OCI-LY7 (cell line): ENCODE measurements around the gene TTC32. TPM values are rescaled to one million over a fixed set of nuclear protein-coding genes. Genes with fewer than 3 reads are reported as not detected.
A peak's percentile ranks its signal among the peaks of the same experiment; 100 is the strongest.

ENCODE experiments used
- BruUV-seq: library from RNA; stranded (reverse); fragments of 400-500 nt; replicated peaks from 2 replicates; lab custom pipeline; 2021; lab: Mats Ljungman, UMichigan
- CTCF ChIA-PET: fragments of 300-600 bp; sonication (Branson Sonifier 250); formaldehyde crosslinking; loops from one replicate; lab custom pipeline; 2022; ENCODE audit warnings: antibody characterized with exemption; ENCODE audit not compliant: unreplicated experiment; lab: Charles Lee
- POLR2A ChIA-PET: fragments of 300-600 bp; sonication (Branson Sonifier 250); formaldehyde crosslinking; loops from one replicate; lab custom pipeline; 2022; ENCODE audit warnings: antibody characterized with exemption; lab: Charles Lee
- DNase-seq: peaks from one replicate; pipeline ENCODE4 v3.0.0-alpha.2; 2015; ENCODE audit warnings: low spot score
- H2AFZ ChIP-seq: fragments of 200-600 bp; sonication (generic), shearing (Covaris generic); 2 replicates; pipeline ENCODE4 v1.6.1; 2014; ENCODE audit warnings: mild to moderate bottlenecking, antibody characterized with exemption, low read length, moderate library complexity
- H3K27ac ChIP-seq: fragments of 200-600 bp; sonication (generic); 2 replicates; pipeline ENCODE4 v1.5.1; 2014; ENCODE audit warnings: mixed run types, low read depth, mild to moderate bottlenecking, moderate library complexity, low read length, inconsistent platforms; ENCODE audit not compliant: poor library complexity, severe bottlenecking
- H3K36me3 ChIP-seq: fragments of 200-600 bp; sonication (generic); 2 replicates; pipeline ENCODE4 v1.6.1; 2014; ENCODE audit warnings: mild to moderate bottlenecking, antibody characterized with exemption, low read length, moderate library complexity, mixed read lengths; ENCODE audit not compliant: insufficient read depth
- H3K4me1 ChIP-seq: fragments of 200-600 bp; sonication (generic); 2 replicates; pipeline ENCODE4 v1.5.1; 2014; ENCODE audit warnings: mild to moderate bottlenecking, low read length; ENCODE audit not compliant: insufficient read depth, poor library complexity, severe bottlenecking
- H3K4me2 ChIP-seq: fragments of 200-600 bp; sonication (generic); 2 replicates; pipeline ENCODE4 v1.6.1; 2014; ENCODE audit warnings: mild to moderate bottlenecking, low read length
- H3K4me3 ChIP-seq: fragments of 200-600 bp; sonication (generic); 2 replicates; pipeline ENCODE4 v1.5.1; 2014; ENCODE audit warnings: mild to moderate bottlenecking, low read depth, low read length; ENCODE audit not compliant: poor library complexity, severe bottlenecking
- H3K79me2 ChIP-seq: fragments of 200-600 bp; sonication (generic); 2 replicates; pipeline ENCODE4 v1.6.1; 2016; ENCODE audit warnings: low read depth, mild to moderate bottlenecking, low read length, moderate library complexity, mixed read lengths; ENCODE audit not compliant: insufficient read depth
- H3K9me2 ChIP-seq: fragments of 200-600 bp; sonication (generic); 2 replicates; pipeline ENCODE4 v1.6.1; 2016; ENCODE audit warnings: mild to moderate bottlenecking, low read length, mixed read lengths; ENCODE audit not compliant: insufficient read depth
- H3K9me3 ChIP-seq: fragments of 200-600 bp; sonication (generic); 2 replicates; pipeline ENCODE4 v1.6.1; 2014; ENCODE audit warnings: mild to moderate bottlenecking, mixed run types, low read length, mixed read lengths
- H4K20me1 ChIP-seq: fragments of 200-600 bp; sonication (generic); 2 replicates; pipeline ENCODE4 v1.6.1; 2014; ENCODE audit warnings: mild to moderate bottlenecking, antibody characterized with exemption, low read length, moderate library complexity, mixed read lengths; ENCODE audit not compliant: insufficient read depth
- CTCF ChIP-seq: fragments of 200-600 bp; sonication (generic); conservative IDR thresholded peaks from 2 replicates; pipeline ENCODE4 v1.5.1; 2014; ENCODE audit warnings: mild to moderate bottlenecking, antibody characterized with exemption, low read length, moderate library complexity, mixed read lengths
- EZH2phosphoT487 ChIP-seq: fragments of 200-600 bp; sonication (generic); IDR thresholded peaks from 2 replicates; pipeline ENCODE4 v1.6.1; 2018; ENCODE audit warnings: low read depth, borderline replicate concordance, mild to moderate bottlenecking, mixed run types, antibody characterized with exemption, low read length, moderate library complexity, mixed read lengths
- intact Hi-C: fragments of 100-400 bp; cut with micrococcal nuclease; formaldehyde crosslinking; loops from one replicate; pipeline ENCODE4 v1.10.0; 2022; ENCODE audit not compliant: unreplicated experiment
- total RNA-seq, 2 experiments: library from RNA; depleted of rRNA in 1 of 2; stranded (reverse); fragments of >200 nt in 1 of 2; shearing (Covaris generic) in 1 of 2; gene quantifications; 2 replicates each; pipeline ENCODE4 v1.2.3, GENCODE V29; 2014 to 2022

Gene TTC32
- total RNA-seq, 2 experiments from 2014 or later, result 21.1 to 26.3 TPM

GRCh38 chr2:19864381-19864780, 37.4 kb downstream of the TTC32 start:
- intact Hi-C loops, result loop anchor here (5.0 to 10.0 kb wide), 2 partner anchors 100 to 502 kb away; no protein-coding TSS in a partner anchor
- no peak overlapping the region for H3K4me3 ChIP-seq
- H3K4me1 ChIP-seq, result no peaks in the 10 kb centered on the region
- TF ChIP-seq CTCF, result no peak
- no peak for TF ChIP-seq EZH2phosphoT487
- H2AFZ ChIP-seq, result no peak overlapping the region
- H3K36me3 ChIP-seq, result no peaks in the 10 kb centered on the region
- POLR2A ChIA-PET, result interaction anchor here (0.7 kb wide), 1 partner anchor 35 kb away, joined by 3 read pairs; no protein-coding TSS in a partner anchor
- no peaks in the 10 kb centered on the region for H3K79me2 ChIP-seq
- H3K27ac ChIP-seq, result no peak overlapping the region
- H3K9me2 ChIP-seq, result no peaks in the 10 kb centered on the region
- H3K4me2 ChIP-seq, result no peak overlapping the region
- DNase-seq, result no peak
- no TSS peak for BruUV-seq
- no peaks in the 10 kb centered on the region for H4K20me1 ChIP-seq
- CTCF ChIA-PET, result interaction anchor here (0.5 kb wide), 1 partner anchor 9 kb away, joined by 3 read pairs; no protein-coding TSS in a partner anchor
- no peaks in the 10 kb centered on the region for H3K9me3 ChIP-seq

- no peaks in the 10 kb centered on the region for H3K79me2 ChIP-seq
- no peak for TF ChIP-seq EZH2phosphoT487
- TF ChIP-seq CTCF, result peak; percentile 90
- H3K36me3 ChIP-seq, result no peaks in the 10 kb centered on the region
- H3K4me1 ChIP-seq, result no peaks in the 10 kb centered on the region
- no TSS peak for BruUV-seq
- no peaks in the 10 kb centered on the region for H3K9me2 ChIP-seq
- no peaks in the 10 kb centered on the region for H4K20me1 ChIP-seq
- H3K4me3 ChIP-seq, result no peak overlapping the region
- H3K9me3 ChIP-seq, result no peaks in the 10 kb centered on the region
- peak; percentile 42 for DNase-seq
- H3K4me2 ChIP-seq, result no peak overlapping the region
- intact Hi-C loops, result loop anchor here (1.0 to 10.0 kb wide), 5 partner anchors 99 to 1429 kb away; no protein-coding TSS in a partner anchor
- POLR2A ChIA-PET, result no interaction called here
- CTCF ChIA-PET, result no interaction called here
- H3K27ac ChIP-seq, result no peak overlapping the region
- no peak overlapping the region for H2AFZ ChIP-seq
Observed at GRCh38 chr2:19863303-19864041, 38.3 kb downstream of the TTC32 start.

- Histone ChIP-seq H3K79me2 (no peaks in the 10 kb centered on the region), H3K9me3 (no peaks in the 10 kb centered on the region), H3K36me3 (no peaks in the 10 kb centered on the region), H3K4me1 (no peaks in the 10 kb centered on the region), H2AFZ (no peak overlapping the region), H3K4me3 (no peak overlapping the region), H3K9me2 (no peaks in the 10 kb centered on the region), H3K27ac (no peak overlapping the region), H3K4me2 (no peak overlapping the region), H4K20me1 (no peaks in the 10 kb centered on the region)
- intact Hi-C loops, result loop anchor here (2.0 to 10.0 kb wide), 4 partner anchors 97 to 1427 kb away; no protein-coding TSS in a partner anchor
- POLR2A ChIA-PET, result no interaction called here
- CTCF ChIA-PET, result no interaction called here
- DNase-seq, result no peak
- BruUV-seq, result no TSS peak
- TF ChIP-seq EZH2phosphoT487, result no peak
- TF ChIP-seq CTCF, result no peak
Observed at GRCh38 chr2:19861813-19862212, 40.0 kb downstream of the TTC32 start.
